ENCODE data around the gene FADS1.
A peak's percentile ranks its signal among the peaks of the same experiment; 100 is the strongest.

Gene FADS1

GRCh38 chr11:61783717-61784505, 32.9 kb downstream of the FADS1 start:
- in situ Hi-C loops (cut with HindIII; ENCODE audit: low pct_ligation_motif_present, low pct_unique_long_range_greater_than_20kb, low sequenced_read_pairs): no loop called here
- no peak for DNase-seq

- no peak for DNase-seq
- in situ Hi-C loops (cut with HindIII; ENCODE audit: low pct_ligation_motif_present, low pct_unique_long_range_greater_than_20kb, low sequenced_read_pairs): no loop called here
Measured at GRCh38 chr11:61782841-61783240, 34.0 kb downstream of the FADS1 start.

- in situ Hi-C loops (cut with HindIII; ENCODE audit: low pct_ligation_motif_present, low pct_unique_long_range_greater_than_20kb, low sequenced_read_pairs): no loop called here
- DNase-seq: no peak
Measured at GRCh38 chr11:61782299-61782698, 34.5 kb downstream of the FADS1 start.

- DNase-seq: no peak
- in situ Hi-C loops (cut with HindIII; ENCODE audit: low pct_ligation_motif_present, low pct_unique_long_range_greater_than_20kb, low sequenced_read_pairs): no loop called here
Measured at GRCh38 chr11:61781585-61781984, 35.2 kb downstream of the FADS1 start.

GRCh38 chr11:61780581-61781162, 36.1 kb downstream of the FADS1 start:
- in situ Hi-C loops (cut with HindIII; ENCODE audit: low pct_ligation_motif_present, low pct_unique_long_range_greater_than_20kb, low sequenced_read_pairs): no loop called here
- DNase-seq: no peak

- no peak for DNase-seq
- in situ Hi-C loops (cut with HindIII; ENCODE audit: low pct_ligation_motif_present, low pct_unique_long_range_greater_than_20kb, low sequenced_read_pairs): no loop called here
Measured at GRCh38 chr11:61779666-61780525, 36.9 kb downstream of the FADS1 start.

GRCh38 chr11:61778920-61779650, 37.7 kb downstream of the FADS1 start:
- no peak for DNase-seq
- in situ Hi-C loops (cut with HindIII; ENCODE audit: low pct_ligation_motif_present, low pct_unique_long_range_greater_than_20kb, low sequenced_read_pairs): no loop called here

GRCh38 chr11:61778357-61778886, 38.4 kb downstream of the FADS1 start:
- no peak for DNase-seq

GRCh38 chr11:61777234-61778090, 39.3 kb downstream of the FADS1 start:
- no peak for DNase-seq
- in situ Hi-C loops (cut with HindIII; ENCODE audit: low pct_ligation_motif_present, low pct_unique_long_range_greater_than_20kb, low sequenced_read_pairs): no loop called here

More at GRCh38 chr11:61778357-61778886, 38.4 kb downstream of the FADS1 start:
- in situ Hi-C loops (cut with HindIII; ENCODE audit: low pct_ligation_motif_present, low pct_unique_long_range_greater_than_20kb, low sequenced_read_pairs): no loop called here

- in situ Hi-C loops (cut with HindIII; ENCODE audit: low pct_ligation_motif_present, low pct_unique_long_range_greater_than_20kb, low sequenced_read_pairs): no loop called here
- DNase-seq: peak; percentile 63
Measured at GRCh38 chr11:61776561-61777075, 40.2 kb downstream of the FADS1 start.

- in situ Hi-C loops (cut with HindIII; ENCODE audit: low pct_ligation_motif_present, low pct_unique_long_range_greater_than_20kb, low sequenced_read_pairs): no loop called here
- no peak for DNase-seq
Measured at GRCh38 chr11:61775606-61776554, 40.9 kb downstream of the FADS1 start.

- DNase-seq: no peak
- in situ Hi-C loops (cut with HindIII; ENCODE audit: low pct_ligation_motif_present, low pct_unique_long_range_greater_than_20kb, low sequenced_read_pairs): no loop called here
Measured at GRCh38 chr11:61775106-61775505, 41.7 kb downstream of the FADS1 start.

GRCh38 chr11:61774411-61774810, 42.4 kb downstream of the FADS1 start:
- DNase-seq: no peak
- in situ Hi-C loops (cut with HindIII; ENCODE audit: low pct_ligation_motif_present, low pct_unique_long_range_greater_than_20kb, low sequenced_read_pairs): no loop called here

GRCh38 chr11:61773809-61774208, 43.0 kb downstream of the FADS1 start:
- in situ Hi-C loops (cut with HindIII; ENCODE audit: low pct_ligation_motif_present, low pct_unique_long_range_greater_than_20kb, low sequenced_read_pairs): no loop called here
- no peak for DNase-seq

GRCh38 chr11:61773356-61773755, 43.4 kb downstream of the FADS1 start:
- DNase-seq: no peak
- in situ Hi-C loops (cut with HindIII; ENCODE audit: low pct_ligation_motif_present, low pct_unique_long_range_greater_than_20kb, low sequenced_read_pairs): no loop called here

GRCh38 chr11:61771985-61772455, 44.8 kb downstream of the FADS1 start:
- no peak for DNase-seq
- in situ Hi-C loops (cut with HindIII; ENCODE audit: low pct_ligation_motif_present, low pct_unique_long_range_greater_than_20kb, low sequenced_read_pairs): no loop called here

Measured in ACHN (cell line).